Liver (tissue), 9 donors: Measurements from ENCODE around the gene WNT2B. TPM values are rescaled to one million over a fixed set of nuclear protein-coding genes. Genes with fewer than 3 reads are reported as not detected.

Experiments
- DNase-seq: peaks from one replicate; pipeline ENCODE4 v3.0.0-alpha.2; 2017; ENCODE audit warnings: low spot score
- H3K27ac ChIP-seq, 2 donors: one replicate each; pipeline ENCODE4 v1.7.0; 2013; ENCODE audit warnings: inconsistent platforms in 2 of 2, low read length in 2 of 2, control low read depth in 1 of 2, low read depth in 1 of 2, mild to moderate bottlenecking in 1 of 2
- H3K27me3 ChIP-seq, 4 donors: one replicate each; pipeline versions ENCODE4 v1.6.1 to v1.7.0; 2013; ENCODE audit warnings: low read length in 3 of 4, inconsistent platforms in 1 of 4, mild to moderate bottlenecking in 1 of 4, moderate library complexity in 1 of 4; ENCODE audit not compliant: control insufficient read depth in 4 of 4, insufficient read depth in 4 of 4
- H3K36me3 ChIP-seq, 4 donors: one replicate each; pipeline versions ENCODE4 v1.6.1 to v1.7.0; 2013; ENCODE audit warnings: low read length in 3 of 4, mild to moderate bottlenecking in 3 of 4, low read depth in 1 of 4, moderate library complexity in 1 of 4; ENCODE audit not compliant: control insufficient read depth in 4 of 4, insufficient read depth in 3 of 4
- H3K4me1 ChIP-seq, 4 donors: one replicate each; pipeline versions ENCODE4 v1.6.1 to v1.7.0; 2013; ENCODE audit warnings: low read length in 3 of 4, mild to moderate bottlenecking in 3 of 4, moderate library complexity in 1 of 4; ENCODE audit not compliant: control insufficient read depth in 4 of 4, insufficient read depth in 4 of 4
- H3K4me3 ChIP-seq, 3 donors: one replicate each; pipeline versions ENCODE4 v1.6.1 to v1.7.0; 2013; ENCODE audit warnings: low read length in 3 of 3, control low read depth in 1 of 3, low read depth in 1 of 3, mild to moderate bottlenecking in 1 of 3
- H3K9ac ChIP-seq, 2 donors: one replicate each; pipeline ENCODE4 v1.7.0; 2013; ENCODE audit warnings: low read length in 2 of 2, mild to moderate bottlenecking in 2 of 2, moderate library complexity in 2 of 2, control low read depth in 1 of 2, low read depth in 1 of 2
- H3K9me3 ChIP-seq, 4 donors: one replicate each; pipeline versions ENCODE4 v1.6.1 to v1.7.0; 2013; ENCODE audit warnings: low read length in 3 of 4; ENCODE audit not compliant: control insufficient read depth in 4 of 4
- EGR1 ChIP-seq, 2 donors: IDR thresholded peaks; 2 replicates each; pipeline ENCODE4 v1.6.1; 2016 to 2018; ENCODE audit warnings: antibody characterized with exemption in 2 of 2, low read depth in 2 of 2
- FOXA1 ChIP-seq: IDR thresholded peaks from 2 replicates; pipeline ENCODE4 v1.6.1; 2016; ENCODE audit warnings: antibody characterized with exemption
- FOXA2 ChIP-seq: IDR thresholded peaks from 2 replicates; pipeline ENCODE4 v1.6.1; 2016; ENCODE audit warnings: antibody characterized with exemption
- GABPA ChIP-seq, 2 donors: IDR thresholded peaks in 1 of 2; conservative IDR thresholded peaks in 1 of 2; 2 replicates each; pipeline ENCODE4 v1.6.1; 2016; ENCODE audit warnings: antibody characterized with exemption in 2 of 2, mild to moderate bottlenecking in 1 of 2, moderate library complexity in 1 of 2
- HNF4A ChIP-seq, 2 donors: conservative IDR thresholded peaks; 2 replicates each; pipeline ENCODE4 v1.6.1; 2016; ENCODE audit warnings: antibody characterized with exemption in 2 of 2, mild to moderate bottlenecking in 2 of 2
- HNF4G ChIP-seq: IDR thresholded peaks from 2 replicates; pipeline ENCODE4 v1.6.1; 2016; ENCODE audit warnings: antibody characterized with exemption
- JUND ChIP-seq, 2 donors: IDR thresholded peaks; 2 replicates each; pipeline ENCODE4 v1.6.1; 2016; ENCODE audit warnings: antibody characterized with exemption in 2 of 2
- NR2F2 ChIP-seq: IDR thresholded peaks from 2 replicates; pipeline ENCODE4 v1.6.1; 2016; ENCODE audit warnings: antibody characterized with exemption
- RAD21 ChIP-seq, 2 donors: IDR thresholded peaks; 2 replicates each; pipeline ENCODE4 v1.6.1; 2016; ENCODE audit warnings: antibody characterized with exemption in 2 of 2, mild to moderate bottlenecking in 2 of 2
- RXRA ChIP-seq, 2 donors: IDR thresholded peaks; 2 replicates each; pipeline ENCODE4 v1.6.1; 2017 to 2018; ENCODE audit warnings: antibody characterized with exemption in 2 of 2, mild to moderate bottlenecking in 1 of 2
- SP1 ChIP-seq: IDR thresholded peaks from 2 replicates; pipeline ENCODE4 v1.6.1; 2018; ENCODE audit warnings: antibody characterized with exemption, mild to moderate bottlenecking
- TAF1 ChIP-seq: conservative IDR thresholded peaks from 2 replicates; pipeline ENCODE4 v1.6.1; 2016; ENCODE audit warnings: antibody characterized with exemption, mild to moderate bottlenecking
- YY1 ChIP-seq: IDR thresholded peaks from 2 replicates; pipeline ENCODE4 v1.6.1; 2016; ENCODE audit warnings: antibody characterized with exemption, mild to moderate bottlenecking
- WGBS: extraction: QIAGEN DNeasy Blood & Tissue Kit; methylation state at CpG from one replicate; pipeline ENCODE4 v1.1.7; 2013; 5-methylcytosine and 5-hydroxymethylcytosine counted together
- polyA plus RNA-seq, 2 donors: library from polyadenylated mRNA; stranded (reverse) in 1 of 2; unstranded in 1 of 2; fragments of 200-250 nt in 1 of 2; fragments of >200 nt in 1 of 2; fragmentation: Nextera tagmentation in 1 of 2; extraction: Ambion mirVana in 1 of 2; gene quantifications; one replicate each; pipeline versions ENCODE4 v1.2.1 to v1.2.3, GENCODE V29; 2013 to 2015
- total RNA-seq, 2 donors: library from RNA; depleted of rRNA; stranded (reverse); fragments of >200 nt; gene quantifications; one replicate each; pipeline ENCODE4 v1.2.3, GENCODE V29; 2014
- TF ChIP-seq, protein P1 (sequence below): IDR thresholded peaks from 2 replicates; pipeline ENCODE4 v1.6.1; 2016; ENCODE audit warnings: antibody characterized with exemption, mild to moderate bottlenecking
- TF ChIP-seq, protein P2 (sequence below): fragments of 150-350 bp; IDR thresholded peaks from 2 replicates; pipeline ENCODE4 v1.5.1; 2017; ENCODE audit warnings: improper control_type of control experiment, low read depth, low read length; ENCODE audit not compliant: missing input control
- TF ChIP-seq, protein P3 (sequence below): IDR thresholded peaks from 2 replicates; pipeline ENCODE4 v1.6.1; 2016; ENCODE audit warnings: antibody characterized with exemption
- TF ChIP-seq, protein P4 (sequence below): IDR thresholded peaks from 2 replicates; pipeline ENCODE4 v1.6.1; 2016; ENCODE audit warnings: antibody characterized with exemption
- TF ChIP-seq, protein P5 (sequence below): IDR thresholded peaks from 2 replicates; pipeline ENCODE4 v1.6.1; 2016; ENCODE audit warnings: antibody characterized with exemption
- donor health status: healthy.
- donor health status: healthy.
- donor health status: healthy.
- donor health status: healthy.
- donor health status: healthy.

WNT2B gene
- total and polyA plus RNA-seq, 4 donors, result 0.07 to 0.92 (median 0.38) TPM

DNA sequence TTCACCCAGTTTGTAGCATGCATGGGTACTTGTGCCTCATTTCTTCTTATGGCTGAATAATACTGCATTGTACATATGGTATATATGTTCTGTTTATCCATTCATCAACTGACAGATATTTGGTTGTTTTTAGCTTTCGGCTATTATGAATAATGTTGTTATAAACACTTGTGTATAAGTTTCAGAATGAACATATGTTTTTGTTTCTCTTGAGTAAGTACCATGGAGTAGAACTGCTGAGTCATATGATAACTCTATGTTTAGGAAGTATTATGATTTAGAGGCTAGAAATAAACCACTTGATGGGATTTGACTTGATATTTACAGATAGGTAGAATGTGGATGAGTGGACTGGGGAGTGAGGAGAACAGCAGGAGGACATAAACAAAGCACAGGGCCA is 48.6 kb downstream of the WNT2B start:
- no peak for DNase-seq
- Histone ChIP-seq H3K27ac (no peak overlapping the region), H3K9me3 (no peaks in the 10 kb centered on the region), H3K4me1 (no peaks in the 10 kb centered on the region), H3K9ac (no peak overlapping the region), H3K36me3 (peaks cover 0 to 3% (median under 1%) of the 10 kb centered on the region in 4 donors), H3K4me3 (no peak overlapping the region), H3K27me3 (no peaks in the 10 kb centered on the region)
- 86% methylated on average over 1 of the region's 1 CpG for WGBS
- no peak for TF ChIP-seq FOXA2
- TF ChIP-seq RXRA (IDR thresholded peaks at IDR 0.05), result no peak
- TF ChIP-seq, protein P1, sequence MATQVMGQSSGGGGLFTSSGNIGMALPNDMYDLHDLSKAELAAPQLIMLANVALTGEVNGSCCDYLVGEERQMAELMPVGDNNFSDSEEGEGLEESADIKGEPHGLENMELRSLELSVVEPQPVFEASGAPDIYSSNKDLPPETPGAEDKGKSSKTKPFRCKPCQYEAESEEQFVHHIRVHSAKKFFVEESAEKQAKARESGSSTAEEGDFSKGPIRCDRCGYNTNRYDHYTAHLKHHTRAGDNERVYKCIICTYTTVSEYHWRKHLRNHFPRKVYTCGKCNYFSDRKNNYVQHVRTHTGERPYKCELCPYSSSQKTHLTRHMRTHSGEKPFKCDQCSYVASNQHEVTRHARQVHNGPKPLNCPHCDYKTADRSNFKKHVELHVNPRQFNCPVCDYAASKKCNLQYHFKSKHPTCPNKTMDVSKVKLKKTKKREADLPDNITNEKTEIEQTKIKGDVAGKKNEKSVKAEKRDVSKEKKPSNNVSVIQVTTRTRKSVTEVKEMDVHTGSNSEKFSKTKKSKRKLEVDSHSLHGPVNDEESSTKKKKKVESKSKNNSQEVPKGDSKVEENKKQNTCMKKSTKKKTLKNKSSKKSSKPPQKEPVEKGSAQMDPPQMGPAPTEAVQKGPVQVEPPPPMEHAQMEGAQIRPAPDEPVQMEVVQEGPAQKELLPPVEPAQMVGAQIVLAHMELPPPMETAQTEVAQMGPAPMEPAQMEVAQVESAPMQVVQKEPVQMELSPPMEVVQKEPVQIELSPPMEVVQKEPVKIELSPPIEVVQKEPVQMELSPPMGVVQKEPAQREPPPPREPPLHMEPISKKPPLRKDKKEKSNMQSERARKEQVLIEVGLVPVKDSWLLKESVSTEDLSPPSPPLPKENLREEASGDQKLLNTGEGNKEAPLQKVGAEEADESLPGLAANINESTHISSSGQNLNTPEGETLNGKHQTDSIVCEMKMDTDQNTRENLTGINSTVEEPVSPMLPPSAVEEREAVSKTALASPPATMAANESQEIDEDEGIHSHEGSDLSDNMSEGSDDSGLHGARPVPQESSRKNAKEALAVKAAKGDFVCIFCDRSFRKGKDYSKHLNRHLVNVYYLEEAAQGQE, result no peak
- no peak for TF ChIP-seq RAD21 (IDR thresholded peaks at IDR 0.05)
- TF ChIP-seq JUND (IDR thresholded peaks at IDR 0.05), result no peak
- no peak for TF ChIP-seq NR2F2
- no peak for TF ChIP-seq GABPA (IDR thresholded peaks at IDR 0.05 in 1 of 2, conservative IDR thresholded peaks at IDR 0.05 in 1 of 2)
- TF ChIP-seq SP1, result no peak
- TF ChIP-seq, protein P2, sequence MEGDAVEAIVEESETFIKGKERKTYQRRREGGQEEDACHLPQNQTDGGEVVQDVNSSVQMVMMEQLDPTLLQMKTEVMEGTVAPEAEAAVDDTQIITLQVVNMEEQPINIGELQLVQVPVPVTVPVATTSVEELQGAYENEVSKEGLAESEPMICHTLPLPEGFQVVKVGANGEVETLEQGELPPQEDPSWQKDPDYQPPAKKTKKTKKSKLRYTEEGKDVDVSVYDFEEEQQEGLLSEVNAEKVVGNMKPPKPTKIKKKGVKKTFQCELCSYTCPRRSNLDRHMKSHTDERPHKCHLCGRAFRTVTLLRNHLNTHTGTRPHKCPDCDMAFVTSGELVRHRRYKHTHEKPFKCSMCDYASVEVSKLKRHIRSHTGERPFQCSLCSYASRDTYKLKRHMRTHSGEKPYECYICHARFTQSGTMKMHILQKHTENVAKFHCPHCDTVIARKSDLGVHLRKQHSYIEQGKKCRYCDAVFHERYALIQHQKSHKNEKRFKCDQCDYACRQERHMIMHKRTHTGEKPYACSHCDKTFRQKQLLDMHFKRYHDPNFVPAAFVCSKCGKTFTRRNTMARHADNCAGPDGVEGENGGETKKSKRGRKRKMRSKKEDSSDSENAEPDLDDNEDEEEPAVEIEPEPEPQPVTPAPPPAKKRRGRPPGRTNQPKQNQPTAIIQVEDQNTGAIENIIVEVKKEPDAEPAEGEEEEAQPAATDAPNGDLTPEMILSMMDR, result no peak
- TF ChIP-seq, protein P3, sequence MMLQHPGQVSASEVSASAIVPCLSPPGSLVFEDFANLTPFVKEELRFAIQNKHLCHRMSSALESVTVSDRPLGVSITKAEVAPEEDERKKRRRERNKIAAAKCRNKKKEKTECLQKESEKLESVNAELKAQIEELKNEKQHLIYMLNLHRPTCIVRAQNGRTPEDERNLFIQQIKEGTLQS, result no peak
- no peak for TF ChIP-seq FOXA1
- TF ChIP-seq, protein P4, sequence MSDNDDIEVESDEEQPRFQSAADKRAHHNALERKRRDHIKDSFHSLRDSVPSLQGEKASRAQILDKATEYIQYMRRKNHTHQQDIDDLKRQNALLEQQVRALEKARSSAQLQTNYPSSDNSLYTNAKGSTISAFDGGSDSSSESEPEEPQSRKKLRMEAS, result no peak
- TF ChIP-seq, protein P5, sequence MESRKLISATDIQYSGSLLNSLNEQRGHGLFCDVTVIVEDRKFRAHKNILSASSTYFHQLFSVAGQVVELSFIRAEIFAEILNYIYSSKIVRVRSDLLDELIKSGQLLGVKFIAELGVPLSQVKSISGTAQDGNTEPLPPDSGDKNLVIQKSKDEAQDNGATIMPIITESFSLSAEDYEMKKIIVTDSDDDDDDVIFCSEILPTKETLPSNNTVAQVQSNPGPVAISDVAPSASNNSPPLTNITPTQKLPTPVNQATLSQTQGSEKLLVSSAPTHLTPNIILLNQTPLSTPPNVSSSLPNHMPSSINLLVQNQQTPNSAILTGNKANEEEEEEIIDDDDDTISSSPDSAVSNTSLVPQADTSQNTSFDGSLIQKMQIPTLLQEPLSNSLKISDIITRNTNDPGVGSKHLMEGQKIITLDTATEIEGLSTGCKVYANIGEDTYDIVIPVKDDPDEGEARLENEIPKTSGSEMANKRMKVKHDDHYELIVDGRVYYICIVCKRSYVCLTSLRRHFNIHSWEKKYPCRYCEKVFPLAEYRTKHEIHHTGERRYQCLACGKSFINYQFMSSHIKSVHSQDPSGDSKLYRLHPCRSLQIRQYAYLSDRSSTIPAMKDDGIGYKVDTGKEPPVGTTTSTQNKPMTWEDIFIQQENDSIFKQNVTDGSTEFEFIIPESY, result no peak
- TF ChIP-seq HNF4A (conservative IDR thresholded peaks at IDR 0.05), result no peak
- TF ChIP-seq TAF1, result no peak

DNA sequence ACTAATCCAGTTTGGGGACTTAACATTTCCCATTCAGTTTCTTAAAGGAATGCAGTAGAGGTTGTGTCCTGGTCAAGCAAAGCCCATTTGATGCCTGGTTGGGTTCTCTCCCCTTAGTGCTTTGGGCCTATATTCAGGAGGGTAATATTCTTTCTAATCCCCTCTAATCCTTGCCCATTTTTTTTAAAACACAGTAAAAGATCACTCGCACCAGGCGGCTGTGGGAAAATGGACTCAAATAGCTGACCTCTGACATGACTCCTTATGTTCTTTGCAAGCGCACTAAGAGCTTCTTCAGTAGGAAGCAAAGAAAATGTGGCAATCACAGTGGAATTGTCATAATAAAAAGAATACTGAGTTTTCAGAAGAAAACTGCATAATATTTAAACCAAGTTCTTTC is 49.9 kb downstream of the WNT2B start:
- H3K9ac ChIP-seq, result no peak overlapping the region
- H3K27me3 ChIP-seq, result no peaks in the 10 kb centered on the region
- H3K4me1 ChIP-seq, result no peaks in the 10 kb centered on the region
- H3K36me3 ChIP-seq, result peaks cover 0 to 3% (median under 1%) of the 10 kb centered on the region in 4 donors
- no peak overlapping the region for H3K4me3 ChIP-seq
- no peak overlapping the region for H3K27ac ChIP-seq
- WGBS, result 95% methylated on average over 3 of the region's 3 CpGs
- DNase-seq, result no peak
- no peaks in the 10 kb centered on the region for H3K9me3 ChIP-seq
- TF ChIP-seq GABPA (IDR thresholded peaks at IDR 0.05 in 1 of 2, conservative IDR thresholded peaks at IDR 0.05 in 1 of 2), result no peak
- TF ChIP-seq, protein P3, result no peak
- TF ChIP-seq HNF4G, result no peak
- TF ChIP-seq, protein P5, result no peak
- TF ChIP-seq TAF1, result no peak
- TF ChIP-seq RXRA (IDR thresholded peaks at IDR 0.05), result no peak
- TF ChIP-seq YY1, result no peak
- TF ChIP-seq, protein P1, result no peak
- TF ChIP-seq SP1, result no peak
- TF ChIP-seq EGR1 (IDR thresholded peaks at IDR 0.05; ENCODE audit: low read depth in 2 of 2), result no peak
